Upper lobe of left lung (tissue), 4 donors: Measurements from ENCODE around the gene AXIN1.

Source experiments
- POLR2A ChIP-seq, 4 donors: fragments of 450-650 bp; IDR thresholded peaks; one replicate each; pipeline ENCODE4 v1.5.1; 2016 to 2017; ENCODE audit warnings: antibody characterized with exemption in 4 of 4, mild to moderate bottlenecking in 2 of 4
- POLR2AphosphoS5 ChIP-seq, 2 donors: sonication (generic); formaldehyde crosslinking; IDR thresholded peaks; one replicate each; pipeline ENCODE4 v1.5.1; 2017; ENCODE audit warnings: antibody characterized with exemption in 2 of 2
- TF ChIP-seq, protein P1 (sequence below), 6 experiments: fragments of 450-650 bp in 4 of 6; fragments of 200-600 bp in 2 of 6; sonication (generic) in 2 of 6; IDR thresholded peaks; one replicate each; pipeline ENCODE4 v1.5.1; 2016 to 2019; ENCODE audit warnings: antibody characterized with exemption in 6 of 6

DNA sequence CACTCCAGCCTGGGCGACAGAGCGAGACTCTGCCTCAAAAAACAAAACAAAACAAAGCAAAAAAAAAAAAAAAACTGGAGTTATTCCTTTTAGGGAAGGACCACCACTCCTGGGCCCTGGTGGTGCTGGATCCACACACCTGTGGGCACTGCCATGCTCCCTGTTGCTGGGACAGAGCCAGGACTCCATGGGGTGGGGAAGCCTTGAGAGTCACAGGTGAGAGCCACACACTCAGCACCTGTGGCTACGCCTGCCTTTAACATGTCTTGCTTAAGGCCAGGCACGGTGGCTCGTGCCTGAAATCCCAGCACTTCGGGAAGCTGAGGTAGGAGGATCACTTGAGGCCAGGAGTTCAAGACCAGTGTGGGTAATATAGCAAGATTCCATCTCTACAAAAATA, 51.3 kb downstream of the AXIN1 start:
- TF ChIP-seq POLR2A (IDR thresholded peaks at IDR 0.05) = no peak
- TF ChIP-seq, protein P1, sequence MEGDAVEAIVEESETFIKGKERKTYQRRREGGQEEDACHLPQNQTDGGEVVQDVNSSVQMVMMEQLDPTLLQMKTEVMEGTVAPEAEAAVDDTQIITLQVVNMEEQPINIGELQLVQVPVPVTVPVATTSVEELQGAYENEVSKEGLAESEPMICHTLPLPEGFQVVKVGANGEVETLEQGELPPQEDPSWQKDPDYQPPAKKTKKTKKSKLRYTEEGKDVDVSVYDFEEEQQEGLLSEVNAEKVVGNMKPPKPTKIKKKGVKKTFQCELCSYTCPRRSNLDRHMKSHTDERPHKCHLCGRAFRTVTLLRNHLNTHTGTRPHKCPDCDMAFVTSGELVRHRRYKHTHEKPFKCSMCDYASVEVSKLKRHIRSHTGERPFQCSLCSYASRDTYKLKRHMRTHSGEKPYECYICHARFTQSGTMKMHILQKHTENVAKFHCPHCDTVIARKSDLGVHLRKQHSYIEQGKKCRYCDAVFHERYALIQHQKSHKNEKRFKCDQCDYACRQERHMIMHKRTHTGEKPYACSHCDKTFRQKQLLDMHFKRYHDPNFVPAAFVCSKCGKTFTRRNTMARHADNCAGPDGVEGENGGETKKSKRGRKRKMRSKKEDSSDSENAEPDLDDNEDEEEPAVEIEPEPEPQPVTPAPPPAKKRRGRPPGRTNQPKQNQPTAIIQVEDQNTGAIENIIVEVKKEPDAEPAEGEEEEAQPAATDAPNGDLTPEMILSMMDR (IDR thresholded peaks at IDR 0.05) = no peak
- TF ChIP-seq POLR2AphosphoS5 (IDR thresholded peaks at IDR 0.05) = no peak
